HEK293 (cell line): Measurements from ENCODE around the gene LRRK1.

Experiments
- CTCF ChIP-seq: fragments of 450-650 bp; formaldehyde crosslinking; IDR thresholded peaks from 2 replicates; pipeline ENCODE4 v1.5.1; 2016; ENCODE audit warnings: missing biosample characterization, missing genetic modification characterization
- PATZ1 ChIP-seq: fragments of 450-650 bp; formaldehyde crosslinking; IDR thresholded peaks from 2 replicates; pipeline ENCODE4 v1.5.1; 2016; ENCODE audit warnings: missing biosample characterization, missing genetic modification characterization
- PRDM4 ChIP-seq: fragments of 450-650 bp; formaldehyde crosslinking; IDR thresholded peaks from 2 replicates; pipeline ENCODE4 v1.5.1; 2017; ENCODE audit warnings: missing biosample characterization, missing genetic modification characterization
- REST ChIP-seq: fragments of 450-650 bp; formaldehyde crosslinking; IDR thresholded peaks from 2 replicates; pipeline ENCODE4 v1.5.1; 2016; ENCODE audit warnings: missing biosample characterization, missing genetic modification characterization
- ZBTB7A ChIP-seq: fragments of 450-650 bp; formaldehyde crosslinking; IDR thresholded peaks from 2 replicates; pipeline ENCODE4 v1.5.1; 2016; ENCODE audit warnings: low read depth, missing biosample characterization, missing genetic modification characterization
- ZNF121 ChIP-seq: fragments of 450-650 bp; formaldehyde crosslinking; IDR thresholded peaks from 2 replicates; pipeline ENCODE4 v1.5.1; 2016; ENCODE audit warnings: missing biosample characterization, missing genetic modification characterization
- ZNF501 ChIP-seq: fragments of 450-650 bp; formaldehyde crosslinking; IDR thresholded peaks from 2 replicates; pipeline ENCODE4 v1.5.1; 2016; ENCODE audit warnings: missing biosample characterization, missing genetic modification characterization
- ZNF510 ChIP-seq: fragments of 450-650 bp; formaldehyde crosslinking; IDR thresholded peaks from 2 replicates; pipeline ENCODE4 v1.5.1; 2018; ENCODE audit warnings: mild to moderate bottlenecking, missing genetic modification characterization, missing biosample characterization; ENCODE audit not compliant: insufficient replicate concordance
- ZNF776 ChIP-seq: fragments of 450-650 bp; formaldehyde crosslinking; IDR thresholded peaks from 2 replicates; pipeline ENCODE4 v1.5.0; 2017; ENCODE audit warnings: missing biosample characterization, missing genetic modification characterization, borderline replicate concordance

GRCh38 chr15:101114610-101115009, 195.5 kb downstream of the LRRK1 start:
- TF ChIP-seq CTCF: no peak
- TF ChIP-seq ZNF776 (tag by site-specific recombination): no peak
- no peak for TF ChIP-seq ZNF510 (tag by site-specific recombination)
- no peak for TF ChIP-seq PATZ1 (tag by site-specific recombination)
- no peak for TF ChIP-seq ZBTB7A (tag by site-specific recombination)
- TF ChIP-seq ZNF121 (tag by site-specific recombination): no peak
- no peak for TF ChIP-seq ZNF501 (tag by site-specific recombination)
- no peak for TF ChIP-seq PRDM4 (tag by site-specific recombination)
- TF ChIP-seq REST (tag by site-specific recombination): no peak
